HL-60 (cell line): Measurements from ENCODE around the gene NME3.

Source experiments
- CTCF ChIP-seq: IDR thresholded peaks from one replicate; pipeline ENCODE4 v1.5.1; 2011; ENCODE audit warnings: low read length, control low read depth, inconsistent platforms; ENCODE audit not compliant: insufficient read depth
- POLR2AphosphoS5 ChIP-seq: IDR thresholded peaks from 2 replicates; pipeline ENCODE4 v1.6.1; 2012; ENCODE audit warnings: low read depth
- REST ChIP-seq: IDR thresholded peaks from 2 replicates; pipeline ENCODE4 v1.6.1; 2012; ENCODE audit warnings: low read depth; ENCODE audit not compliant: insufficient replicate concordance
- SPI1 ChIP-seq: IDR thresholded peaks from 2 replicates; pipeline ENCODE4 v1.6.1; 2012; ENCODE audit warnings: low read depth, mild to moderate bottlenecking, borderline replicate concordance

- TF ChIP-seq CTCF, result no peak
- no peak for TF ChIP-seq POLR2AphosphoS5
- TF ChIP-seq SPI1, result no peak
- TF ChIP-seq REST, result no peak
Observed at GRCh38 chr16:1751946-1752345, 19.4 kb downstream of the NME3 start.
